HFFc6 (cell line): Measurements from ENCODE around the gene SAMD9. TPM values are rescaled to one million over a fixed set of nuclear protein-coding genes. Genes with fewer than 3 reads are reported as not detected.

Source experiments
- DNase-seq: peaks from one replicate; pipeline ENCODE4 v3.0.0-alpha.2; 2018
- H3K27ac Mint-ChIP-seq: 2 replicates; pipeline ENCODE4 v1.8.0; 2020; ENCODE audit warnings: mild to moderate bottlenecking, mixed read lengths
- H3K27me3 Mint-ChIP-seq: 2 replicates; pipeline ENCODE4 v1.8.0; 2021; ENCODE audit warnings: mild to moderate bottlenecking, moderate library complexity, mixed read lengths; ENCODE audit not compliant: insufficient read depth
- H3K36me3 Mint-ChIP-seq: 2 replicates; pipeline ENCODE4 v1.8.0; 2021; ENCODE audit warnings: low read depth, mixed read lengths
- H3K4me1 Mint-ChIP-seq: 2 replicates; pipeline ENCODE4 v1.8.0; 2020; ENCODE audit warnings: low read depth, mixed read lengths
- H3K4me3 Mint-ChIP-seq: 2 replicates; pipeline ENCODE4 v1.8.0; 2020; ENCODE audit warnings: mild to moderate bottlenecking, moderate library complexity, mixed read lengths
- H3K9me3 Mint-ChIP-seq: 2 replicates; pipeline ENCODE4 v1.8.0; 2020; ENCODE audit warnings: mild to moderate bottlenecking, mixed read lengths
- total RNA-seq, 6 experiments: library from RNA; stranded (reverse); fragmentation: NEBNext Ultra II Directional; extraction: Animal tissue kit (Norgen Biotek cat#: 25700); gene quantifications; 2 replicates in 1 of 6; 3 replicates in 5 of 6; pipeline ENCODE4 v1.2.3, GENCODE V29; 2021
- TF ChIP-seq, protein P1 (sequence below): fragments of 200-600 bp; sonication (generic); IDR thresholded peaks from 2 replicates; pipeline ENCODE4 v1.5.0; 2021; ENCODE audit warnings: antibody characterized with exemption, mild to moderate bottlenecking

Gene SAMD9
- total RNA-seq, 6 experiments from 2014 or later, result 8.7 to 17.6 (median 14.4) TPM

DNA sequence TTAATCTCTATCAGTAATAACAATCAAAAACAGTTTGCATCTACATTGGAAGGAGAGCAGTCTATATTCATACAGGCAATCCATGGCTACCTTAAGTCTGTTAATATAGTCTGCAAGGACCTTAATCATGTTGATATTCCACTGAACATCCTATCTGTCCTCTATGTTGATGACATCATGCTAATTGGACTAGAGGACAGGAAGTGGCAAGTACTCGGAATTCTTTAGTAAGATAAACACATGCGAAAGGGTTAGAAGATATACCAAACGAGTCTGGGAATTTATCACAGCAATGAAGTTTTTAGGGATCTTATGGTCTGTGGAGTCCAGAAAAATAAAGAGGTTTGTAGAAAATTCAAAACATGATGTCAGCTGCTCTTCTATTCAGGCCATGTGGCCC, 41.7 kb upstream of the SAMD9 start:
- Mint-ChIP-seq H3K9me3 (peaks cover 9% of the 10 kb centered on the region; the same call in 1 of the 2 replicates), H3K4me3 (no peak overlapping the region), H3K36me3 (peaks cover 7% of the 10 kb centered on the region), H3K27me3 (no peaks in the 10 kb centered on the region; the same call in 1 of the 2 replicates), H3K4me1 (peaks cover 40% of the 10 kb centered on the region), H3K27ac (0 out of 2 replicates have a peak overlapping the region, but pooled peaks have one; percentile 25)
- TF ChIP-seq, protein P1, sequence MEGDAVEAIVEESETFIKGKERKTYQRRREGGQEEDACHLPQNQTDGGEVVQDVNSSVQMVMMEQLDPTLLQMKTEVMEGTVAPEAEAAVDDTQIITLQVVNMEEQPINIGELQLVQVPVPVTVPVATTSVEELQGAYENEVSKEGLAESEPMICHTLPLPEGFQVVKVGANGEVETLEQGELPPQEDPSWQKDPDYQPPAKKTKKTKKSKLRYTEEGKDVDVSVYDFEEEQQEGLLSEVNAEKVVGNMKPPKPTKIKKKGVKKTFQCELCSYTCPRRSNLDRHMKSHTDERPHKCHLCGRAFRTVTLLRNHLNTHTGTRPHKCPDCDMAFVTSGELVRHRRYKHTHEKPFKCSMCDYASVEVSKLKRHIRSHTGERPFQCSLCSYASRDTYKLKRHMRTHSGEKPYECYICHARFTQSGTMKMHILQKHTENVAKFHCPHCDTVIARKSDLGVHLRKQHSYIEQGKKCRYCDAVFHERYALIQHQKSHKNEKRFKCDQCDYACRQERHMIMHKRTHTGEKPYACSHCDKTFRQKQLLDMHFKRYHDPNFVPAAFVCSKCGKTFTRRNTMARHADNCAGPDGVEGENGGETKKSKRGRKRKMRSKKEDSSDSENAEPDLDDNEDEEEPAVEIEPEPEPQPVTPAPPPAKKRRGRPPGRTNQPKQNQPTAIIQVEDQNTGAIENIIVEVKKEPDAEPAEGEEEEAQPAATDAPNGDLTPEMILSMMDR, result no peak
- no peak for DNase-seq

DNA sequence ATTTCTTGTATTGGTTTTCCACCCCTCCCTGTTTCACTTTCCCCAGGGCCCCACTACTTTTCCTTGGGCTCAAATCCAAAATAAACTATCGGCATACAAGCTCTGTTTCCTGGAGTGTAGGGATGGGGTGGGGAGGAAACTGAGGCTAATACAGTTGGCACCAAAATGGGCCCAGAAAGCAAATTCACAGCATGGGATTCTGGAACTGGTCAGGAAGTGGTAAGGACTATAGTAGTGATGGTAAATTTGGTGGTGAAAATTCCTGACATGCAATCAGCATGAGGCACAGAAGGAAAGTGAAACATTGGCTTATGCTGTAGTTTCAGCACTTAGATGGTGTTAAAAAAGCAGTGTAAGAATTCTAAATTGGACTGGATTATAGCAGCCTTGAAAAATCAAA, 39.1 kb upstream of the SAMD9 start:
- 0 out of 2 replicates have a peak, but pooled peaks cover 2% of the 10 kb centered on the region for H3K9me3 Mint-ChIP-seq
- no peaks in the 10 kb centered on the region for H3K36me3 Mint-ChIP-seq
- DNase-seq, result no peak
- no peak overlapping the region for H3K4me3 Mint-ChIP-seq
- H3K27ac Mint-ChIP-seq, result peak overlapping the region; percentile 60
- peaks cover 46% of the 10 kb centered on the region for H3K4me1 Mint-ChIP-seq
- TF ChIP-seq, protein P1, result no peak
- H3K27me3 Mint-ChIP-seq, result no peaks in the 10 kb centered on the region; the same call in 1 of the 2 replicates

DNA sequence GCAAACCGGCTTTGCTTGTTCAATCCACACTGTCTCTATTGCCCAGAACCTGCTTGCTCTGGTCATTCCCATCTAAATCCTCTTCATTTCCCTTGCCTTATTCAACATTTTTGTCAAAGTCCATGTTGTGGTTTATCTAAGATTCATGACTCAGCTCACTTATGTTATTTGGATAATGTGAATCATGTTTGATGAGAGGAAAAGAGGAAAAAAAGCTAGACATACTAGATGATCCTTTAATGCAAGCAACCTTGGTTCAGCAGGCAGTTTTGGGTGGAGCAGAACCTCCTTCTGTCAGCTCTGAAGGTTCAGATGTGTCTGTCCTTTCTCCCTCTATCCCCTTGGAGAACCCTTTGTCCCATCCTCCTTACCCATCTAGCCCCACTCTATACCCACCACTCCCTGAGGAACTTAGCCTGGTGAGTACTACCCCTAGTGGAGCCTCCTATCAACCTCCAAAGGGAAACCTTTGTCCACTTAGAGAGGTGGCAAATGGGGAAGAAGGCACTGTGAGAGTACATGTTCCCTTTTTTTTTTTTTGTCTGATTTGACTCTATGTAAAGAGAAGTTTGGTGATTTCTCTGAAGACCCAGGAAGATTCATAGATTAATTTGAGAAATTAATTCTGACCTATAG, 32.5 kb upstream of the SAMD9 start:
- Mint-ChIP-seq H3K4me1 (peaks cover 60% of the 10 kb centered on the region), H3K27me3 (no peaks in the 10 kb centered on the region; the same call in none of the 2 replicates), H3K27ac (peak overlapping the region; percentile 82), H3K36me3 (no peaks in the 10 kb centered on the region; the same call in 1 of the 2 replicates), H3K9me3 (no peaks in the 10 kb centered on the region), H3K4me3 (peak overlapping the region; percentile 70)
- DNase-seq, result peak; percentile 81
- TF ChIP-seq, protein P1, result peak; percentile 42

DNA sequence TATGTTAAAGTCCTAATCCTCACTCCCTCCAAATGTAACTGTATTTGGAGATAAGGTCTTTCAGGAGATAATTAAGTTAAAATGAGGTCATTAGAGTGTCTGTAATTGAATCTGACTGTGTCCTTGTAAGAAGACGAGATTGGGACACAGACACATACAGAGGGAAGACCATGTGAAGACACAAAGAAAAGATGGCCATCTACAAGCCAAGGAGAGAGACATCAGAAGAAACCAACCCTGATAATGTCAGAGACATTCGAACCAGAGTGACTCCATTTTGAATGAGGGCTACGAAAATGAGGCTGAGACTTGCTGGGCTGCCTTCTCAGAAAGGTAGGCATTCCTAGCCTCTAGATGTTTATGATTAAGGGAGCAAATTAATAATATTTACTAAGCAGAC, 30.9 kb upstream of the SAMD9 start:
- H3K4me3 Mint-ChIP-seq, result peak overlapping the region; percentile 90
- no peaks in the 10 kb centered on the region for H3K9me3 Mint-ChIP-seq
- no peaks in the 10 kb centered on the region; the same call in none of the 2 replicates for H3K27me3 Mint-ChIP-seq
- TF ChIP-seq, protein P1, result no peak
- no peak for DNase-seq
- H3K4me1 Mint-ChIP-seq, result peaks cover 56% of the 10 kb centered on the region
- no peaks in the 10 kb centered on the region; the same call in 1 of the 2 replicates for H3K36me3 Mint-ChIP-seq
- peak overlapping the region; percentile 82 for H3K27ac Mint-ChIP-seq

DNA sequence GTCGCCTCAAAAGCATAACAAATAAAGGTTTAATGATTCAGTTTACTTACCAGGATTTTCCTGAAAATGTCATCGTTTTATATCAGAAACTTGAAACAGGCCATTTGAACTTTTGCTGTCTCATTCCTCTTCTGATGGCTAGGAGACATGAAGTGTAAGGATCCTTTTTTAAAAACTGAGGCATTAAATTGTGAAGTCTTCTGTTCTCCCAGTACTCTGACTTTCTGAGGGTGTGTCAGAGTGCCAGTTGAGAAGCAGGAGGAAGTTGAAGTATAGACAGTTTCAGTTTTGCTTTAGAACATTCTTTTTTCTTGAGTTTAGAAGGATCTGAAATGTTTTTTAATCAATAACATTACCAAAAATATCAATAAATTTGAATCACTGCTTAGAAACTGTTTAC, 30.4 kb upstream of the SAMD9 start, which contains the start of gene SAMD9L:
Gene SAMD9L, minus strand, starts transcription at position 242 of the 400 bp plus-strand sequence. CDS start 12,414 bp downstream, outside the sequence.
- H3K4me1 Mint-ChIP-seq, result peaks cover 55% of the 10 kb centered on the region
- DNase-seq, result no peak
- H3K9me3 Mint-ChIP-seq, result no peaks in the 10 kb centered on the region
- peak within 1 kb of the TSS; percentile 82 for H3K27ac Mint-ChIP-seq
- peak within 1 kb of the TSS; percentile 90 for H3K4me3 Mint-ChIP-seq
- no peaks in the 10 kb centered on the region; the same call in none of the 2 replicates for H3K27me3 Mint-ChIP-seq
- H3K36me3 Mint-ChIP-seq, result no peaks in the 10 kb centered on the region; the same call in 1 of the 2 replicates
- TF ChIP-seq, protein P1, result no peak
